ENCODE results near the gene CHMP4A. TPM values are rescaled to one million over a fixed set of nuclear protein-coding genes. Genes with fewer than 3 reads are reported as not detected.

CHMP4A gene
- total and polyA plus RNA-seq, 2 of the 13 experiments (the other 11 are each of a cell fraction or from before 2014, with no cell fraction given): 83.6 to 113 TPM

DNA sequence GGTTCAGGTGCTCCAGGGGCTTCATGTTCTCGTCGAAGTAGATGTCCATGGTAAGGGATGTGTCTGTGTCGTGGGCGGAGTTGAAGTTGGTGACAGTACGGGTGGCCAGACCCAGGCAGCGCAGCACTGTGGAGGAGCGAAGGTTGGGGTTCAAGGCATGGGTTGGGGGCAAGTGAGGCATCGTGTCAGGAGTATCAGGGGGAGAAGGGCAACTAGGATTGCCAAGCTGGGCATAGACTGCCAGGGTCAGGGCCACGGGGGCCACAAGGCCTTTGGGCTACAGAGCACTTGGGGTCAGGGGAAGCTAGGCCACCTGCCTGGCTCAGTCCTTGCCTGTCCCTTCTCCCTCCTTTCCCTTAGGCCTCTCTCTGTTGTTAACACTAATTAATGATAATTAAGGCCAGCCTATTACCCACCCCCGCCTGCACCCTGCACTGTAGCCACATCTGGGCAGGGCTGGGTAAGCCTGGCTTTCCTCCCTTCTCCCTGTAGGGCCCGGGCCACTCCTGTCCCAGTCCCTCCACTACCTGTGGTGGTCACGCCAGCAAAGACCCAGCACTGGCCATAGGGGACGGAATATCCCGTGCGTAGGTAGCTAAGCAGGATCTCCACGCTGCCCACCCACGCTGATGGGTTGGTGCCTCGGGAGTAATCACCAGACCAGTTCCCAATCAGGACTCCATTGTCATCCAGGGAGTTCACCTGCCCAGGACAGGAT is 45.4 kb upstream of the CHMP4A start:
- Histone ChIP-seq H3K4me3 (replicated peaks in 1 of 3; ENCODE audit: insufficient read depth in 1 of 3, low read depth in 2 of 3, low read length in 3 of 3) (no peak overlapping the region), H3K27me3 (ENCODE audit: control insufficient read depth in 1 of 2, insufficient read depth in 2 of 2, low read length in 2 of 2) (no peaks in the 10 kb centered on the region), H3K9ac (ENCODE audit: insufficient read depth, low read depth, low read length) (no peak overlapping the region), H3K79me2 (ENCODE audit: insufficient read depth, low read length) (no peaks in the 10 kb centered on the region), H4K20me1 (ENCODE audit: insufficient read depth, low read length) (no peaks in the 10 kb centered on the region), H3K27ac (ENCODE audit: extremely low read length, insufficient read depth, low read length) (no peak overlapping the region), H3K9me3 (ENCODE audit: low read length) (no peaks in the 10 kb centered on the region), H3K36me3 (replicated peaks in 1 of 2; ENCODE audit: control insufficient read depth in 1 of 2, insufficient read depth in 2 of 2, low read length in 2 of 2) (peaks cover 0 to 1% of the 10 kb centered on the region in 2 experiments; a peak in 1 of 5 replicates), H2AFZ (ENCODE audit: low read length) (no peak overlapping the region), H3K4me2 (ENCODE audit: low read depth, low read length) (no peak overlapping the region), H3K4me1 (ENCODE audit: insufficient read depth, low read length) (peaks cover 33% of the 10 kb centered on the region)
- 0 out of 2 replicates have a peak, but pooled peaks have one; percentile 45 for TF ChIP-seq NFKB2 (CRISPR knock-in tag; IDR thresholded peaks at IDR 0.05; ENCODE audit: borderline replicate concordance)
- TF ChIP-seq ZNF572 (CRISPR knock-in tag; IDR thresholded peaks at IDR 0.05): 0 out of 2 replicates have a peak, but pooled peaks have one; percentile 19
- TF ChIP-seq, protein P1, sequence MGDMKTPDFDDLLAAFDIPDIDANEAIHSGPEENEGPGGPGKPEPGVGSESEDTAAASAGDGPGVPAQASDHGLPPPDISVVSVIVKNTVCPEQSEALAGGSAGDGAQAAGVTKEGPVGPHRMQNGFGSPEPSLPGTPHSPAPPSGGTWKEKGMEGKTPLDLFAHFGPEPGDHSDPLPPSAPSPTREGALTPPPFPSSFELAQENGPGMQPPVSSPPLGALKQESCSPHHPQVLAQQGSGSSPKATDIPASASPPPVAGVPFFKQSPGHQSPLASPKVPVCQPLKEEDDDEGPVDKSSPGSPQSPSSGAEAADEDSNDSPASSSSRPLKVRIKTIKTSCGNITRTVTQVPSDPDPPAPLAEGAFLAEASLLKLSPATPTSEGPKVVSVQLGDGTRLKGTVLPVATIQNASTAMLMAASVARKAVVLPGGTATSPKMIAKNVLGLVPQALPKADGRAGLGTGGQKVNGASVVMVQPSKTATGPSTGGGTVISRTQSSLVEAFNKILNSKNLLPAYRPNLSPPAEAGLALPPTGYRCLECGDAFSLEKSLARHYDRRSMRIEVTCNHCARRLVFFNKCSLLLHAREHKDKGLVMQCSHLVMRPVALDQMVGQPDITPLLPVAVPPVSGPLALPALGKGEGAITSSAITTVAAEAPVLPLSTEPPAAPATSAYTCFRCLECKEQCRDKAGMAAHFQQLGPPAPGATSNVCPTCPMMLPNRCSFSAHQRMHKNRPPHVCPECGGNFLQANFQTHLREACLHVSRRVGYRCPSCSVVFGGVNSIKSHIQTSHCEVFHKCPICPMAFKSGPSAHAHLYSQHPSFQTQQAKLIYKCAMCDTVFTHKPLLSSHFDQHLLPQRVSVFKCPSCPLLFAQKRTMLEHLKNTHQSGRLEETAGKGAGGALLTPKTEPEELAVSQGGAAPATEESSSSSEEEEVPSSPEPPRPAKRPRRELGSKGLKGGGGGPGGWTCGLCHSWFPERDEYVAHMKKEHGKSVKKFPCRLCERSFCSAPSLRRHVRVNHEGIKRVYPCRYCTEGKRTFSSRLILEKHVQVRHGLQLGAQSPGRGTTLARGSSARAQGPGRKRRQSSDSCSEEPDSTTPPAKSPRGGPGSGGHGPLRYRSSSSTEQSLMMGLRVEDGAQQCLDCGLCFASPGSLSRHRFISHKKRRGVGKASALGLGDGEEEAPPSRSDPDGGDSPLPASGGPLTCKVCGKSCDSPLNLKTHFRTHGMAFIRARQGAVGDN (CRISPR knock-in tag; IDR thresholded peaks at IDR 0.05): peak; percentile 30
- TF ChIP-seq RXRA (CRISPR knock-in tag; IDR thresholded peaks at IDR 0.05): peak; percentile 10; the same call in 1 of the 2 replicates
- TF ChIP-seq TEAD2 (CRISPR knock-in tag; IDR thresholded peaks at IDR 0.05): no peak
- peak; percentile 33 for TF ChIP-seq NFIB (CRISPR knock-in tag; IDR thresholded peaks at IDR 0.05; ENCODE audit: borderline replicate concordance)
- TF ChIP-seq ZNF777 (CRISPR knock-in tag; IDR thresholded peaks at IDR 0.05): no peak
- ChIA-PET POLR2A (interaction anchor here (0.9 to 13.2 kb wide), 4 partner anchors 11 to 171 kb away, joined by 3 to 254 read pairs (median 24); partner anchors contain the start of genes CBLN3, KHNYN, RABGGTA and TINF2), CTCF (ENCODE audit: low intra/inter-chr PET ratio, low total read pairs) (no interaction called here)
- ATAC-seq (no peak), FAIRE-seq (no peak), DNase-seq (ENCODE audit: low spot score) (no peak)
- 96% methylated on average over 18 of the region's 18 CpGs for WGBS (ENCODE audit: low lambda C conversion rate)
- BruUV-seq (replicated peaks): no TSS peak
- intact Hi-C loops (cut with micrococcal nuclease; ENCODE audit: unreplicated experiment): no loop called here
- in situ Hi-C loops (cut with HindIII; ENCODE audit: extremely low pct_ligation_motif_present, low pct_unique_long_range_greater_than_20kb): no loop called here

All from HepG2 (cell line).